ENCODE results near the gene DIAPH3. TPM values are rescaled to one million over a fixed set of nuclear protein-coding genes. Genes with fewer than 3 reads are reported as not detected.

Gene DIAPH3
- polyA plus RNA-seq, 1 donor from 2014 or later = 0.37 TPM

- no peak overlapping the region for H2AFZ ChIP-seq (ENCODE audit: low read depth, low read length)
- H3K9me2 ChIP-seq (ENCODE audit: insufficient read depth, low read length) = no peaks in the 10 kb centered on the region
- H3K36me3 ChIP-seq (ENCODE audit: insufficient read depth, low read length) = no peaks in the 10 kb centered on the region
- no peak overlapping the region for H3K27ac ChIP-seq (ENCODE audit: low read length)
- no peaks in the 10 kb centered on the region for H3K79me2 ChIP-seq (replicated peaks; ENCODE audit: insufficient read depth, low read length)
- H3K9me3 ChIP-seq (ENCODE audit: low read length) = no peaks in the 10 kb centered on the region
- TF ChIP-seq EZH2 (IDR thresholded peaks at IDR 0.05; ENCODE audit: borderline replicate concordance, insufficient read depth, low read length, poor library complexity, severe bottlenecking) (no peak), MXI1 (conservative IDR thresholded peaks at IDR 0.05; ENCODE audit: poor library complexity, severe bottlenecking) (no peak), POLR2AphosphoS5 (IDR thresholded peaks at IDR 0.05) (no peak), REST (IDR thresholded peaks at IDR 0.05; ENCODE audit: borderline replicate concordance) (no peak), RAD21 (conservative IDR thresholded peaks at IDR 0.05) (no peak), EP300 (conservative IDR thresholded peaks at IDR 0.05; ENCODE audit: poor library complexity, severe bottlenecking) (no peak), SMC3 (conservative IDR thresholded peaks at IDR 0.05; ENCODE audit: poor library complexity) (no peak), TAF1 (IDR thresholded peaks at IDR 0.05; ENCODE audit: low read depth) (no peak)
- TF ChIP-seq, protein P1, sequence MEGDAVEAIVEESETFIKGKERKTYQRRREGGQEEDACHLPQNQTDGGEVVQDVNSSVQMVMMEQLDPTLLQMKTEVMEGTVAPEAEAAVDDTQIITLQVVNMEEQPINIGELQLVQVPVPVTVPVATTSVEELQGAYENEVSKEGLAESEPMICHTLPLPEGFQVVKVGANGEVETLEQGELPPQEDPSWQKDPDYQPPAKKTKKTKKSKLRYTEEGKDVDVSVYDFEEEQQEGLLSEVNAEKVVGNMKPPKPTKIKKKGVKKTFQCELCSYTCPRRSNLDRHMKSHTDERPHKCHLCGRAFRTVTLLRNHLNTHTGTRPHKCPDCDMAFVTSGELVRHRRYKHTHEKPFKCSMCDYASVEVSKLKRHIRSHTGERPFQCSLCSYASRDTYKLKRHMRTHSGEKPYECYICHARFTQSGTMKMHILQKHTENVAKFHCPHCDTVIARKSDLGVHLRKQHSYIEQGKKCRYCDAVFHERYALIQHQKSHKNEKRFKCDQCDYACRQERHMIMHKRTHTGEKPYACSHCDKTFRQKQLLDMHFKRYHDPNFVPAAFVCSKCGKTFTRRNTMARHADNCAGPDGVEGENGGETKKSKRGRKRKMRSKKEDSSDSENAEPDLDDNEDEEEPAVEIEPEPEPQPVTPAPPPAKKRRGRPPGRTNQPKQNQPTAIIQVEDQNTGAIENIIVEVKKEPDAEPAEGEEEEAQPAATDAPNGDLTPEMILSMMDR (IDR thresholded peaks at IDR 0.05; ENCODE audit: poor library complexity, severe bottlenecking) = no peak
- H3K27me3 ChIP-seq (ENCODE audit: insufficient read depth, low read depth, low read length) = no peaks in the 10 kb centered on the region
- H3K4me2 ChIP-seq (ENCODE audit: low read length) = no peak overlapping the region
- no peak overlapping the region for H3K9ac ChIP-seq (ENCODE audit: low read length)
- H4K20me1 ChIP-seq (ENCODE audit: insufficient read depth) = no peaks in the 10 kb centered on the region
- no peak overlapping the region for H3K4me3 ChIP-seq (ENCODE audit: low read length)
- H3F3A ChIP-seq (ENCODE audit: insufficient read depth, low read length, poor library complexity, severe bottlenecking) = no peaks in the 10 kb centered on the region
Observed at GRCh38 chr13:60012488-60012887, 151.2 kb downstream of the DIAPH3 start.

GRCh38 chr13:60009300-60010253, 154.2 kb downstream of the DIAPH3 start:
- H3K4me2 ChIP-seq (ENCODE audit: low read length) = no peak overlapping the region
- H3K9me3 ChIP-seq (ENCODE audit: low read length) = no peaks in the 10 kb centered on the region
- H3K4me3 ChIP-seq (ENCODE audit: low read length) = no peak overlapping the region
- TF ChIP-seq REST (IDR thresholded peaks at IDR 0.05; ENCODE audit: borderline replicate concordance) (no peak), EP300 (conservative IDR thresholded peaks at IDR 0.05; ENCODE audit: poor library complexity, severe bottlenecking) (no peak), SMC3 (conservative IDR thresholded peaks at IDR 0.05; ENCODE audit: poor library complexity) (no peak), EZH2 (IDR thresholded peaks at IDR 0.05; ENCODE audit: borderline replicate concordance, insufficient read depth, low read length, poor library complexity, severe bottlenecking) (no peak), TAF1 (IDR thresholded peaks at IDR 0.05; ENCODE audit: low read depth) (no peak), MXI1 (conservative IDR thresholded peaks at IDR 0.05; ENCODE audit: poor library complexity, severe bottlenecking) (no peak), POLR2AphosphoS5 (IDR thresholded peaks at IDR 0.05) (no peak), RAD21 (conservative IDR thresholded peaks at IDR 0.05) (no peak)
- TF ChIP-seq, protein P1 (IDR thresholded peaks at IDR 0.05; ENCODE audit: poor library complexity, severe bottlenecking) = no peak
- no peaks in the 10 kb centered on the region for H3K9me2 ChIP-seq (ENCODE audit: insufficient read depth, low read length)
- H2AFZ ChIP-seq (ENCODE audit: low read depth, low read length) = no peak overlapping the region
- no peaks in the 10 kb centered on the region for H3F3A ChIP-seq (ENCODE audit: insufficient read depth, low read length, poor library complexity, severe bottlenecking)
- H3K27ac ChIP-seq (ENCODE audit: low read length) = no peak overlapping the region
- H3K27me3 ChIP-seq (ENCODE audit: insufficient read depth, low read depth, low read length) = no peaks in the 10 kb centered on the region
- no peaks in the 10 kb centered on the region for H4K20me1 ChIP-seq (ENCODE audit: insufficient read depth)
- H3K36me3 ChIP-seq (ENCODE audit: insufficient read depth, low read length) = no peaks in the 10 kb centered on the region
- no peaks in the 10 kb centered on the region for H3K79me2 ChIP-seq (replicated peaks; ENCODE audit: insufficient read depth, low read length)
- H3K9ac ChIP-seq (ENCODE audit: low read length) = no peak overlapping the region
